Ectodermal cell (in vitro differentiated cells): Measurements from ENCODE around the gene MGST1. TPM values are rescaled to one million over a fixed set of nuclear protein-coding genes. Genes with fewer than 3 reads are reported as not detected.

ENCODE experiments used
- H3K27ac ChIP-seq: 2 replicates; pipeline ENCODE4 v1.7.0; 2013; ENCODE audit warnings: mild to moderate bottlenecking, low read depth, low read length; ENCODE audit not compliant: insufficient read depth, poor library complexity, severe bottlenecking
- H3K27me3 ChIP-seq: 2 replicates; pipeline ENCODE4 v1.7.0; 2013; ENCODE audit warnings: mild to moderate bottlenecking, low read length; ENCODE audit not compliant: insufficient read depth, control insufficient read depth, poor library complexity, severe bottlenecking
- H3K36me3 ChIP-seq: one replicate; pipeline ENCODE4 v1.7.0; 2013; ENCODE audit warnings: low read length; ENCODE audit not compliant: control insufficient read depth, insufficient read depth
- H3K4me1 ChIP-seq: one replicate; pipeline ENCODE4 v1.7.0; 2013; ENCODE audit warnings: low read length; ENCODE audit not compliant: control insufficient read depth, insufficient read depth
- H3K4me3 ChIP-seq: 2 replicates; pipeline ENCODE4 v1.7.0; 2013; ENCODE audit warnings: low read depth, low read length, control low read depth; ENCODE audit not compliant: insufficient read depth
- H3K9me3 ChIP-seq: 2 replicates; pipeline ENCODE4 v1.7.0; 2013; ENCODE audit warnings: mild to moderate bottlenecking, low read length, moderate library complexity; ENCODE audit not compliant: control insufficient read depth
- WGBS, 2 experiments: methylation state at CpG; one replicate each; pipeline ENCODE4 v1.1.7; 2013; ENCODE audit warnings: missing lambda C conversion rate in 2 of 2; 5-methylcytosine and 5-hydroxymethylcytosine counted together
- polyA plus RNA-seq, 4 experiments: library from polyadenylated mRNA; stranded (reverse); fragments of 50-300 nt; gene quantifications; one replicate each; pipeline ENCODE4 v1.2.3, GENCODE V29; 2013

The MGST1 gene, protein sequence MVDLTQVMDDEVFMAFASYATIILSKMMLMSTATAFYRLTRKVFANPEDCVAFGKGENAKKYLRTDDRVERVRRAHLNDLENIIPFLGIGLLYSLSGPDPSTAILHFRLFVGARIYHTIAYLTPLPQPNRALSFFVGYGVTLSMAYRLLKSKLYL
- polyA plus RNA-seq (2013, experiment 1 of 4): 204 TPM
- 180 TPM for polyA plus RNA-seq (2013, experiment 2 of 4)
- 174 TPM for polyA plus RNA-seq (2013, experiment 3 of 4)
- 172 TPM for polyA plus RNA-seq (2013, experiment 4 of 4)

DNA sequence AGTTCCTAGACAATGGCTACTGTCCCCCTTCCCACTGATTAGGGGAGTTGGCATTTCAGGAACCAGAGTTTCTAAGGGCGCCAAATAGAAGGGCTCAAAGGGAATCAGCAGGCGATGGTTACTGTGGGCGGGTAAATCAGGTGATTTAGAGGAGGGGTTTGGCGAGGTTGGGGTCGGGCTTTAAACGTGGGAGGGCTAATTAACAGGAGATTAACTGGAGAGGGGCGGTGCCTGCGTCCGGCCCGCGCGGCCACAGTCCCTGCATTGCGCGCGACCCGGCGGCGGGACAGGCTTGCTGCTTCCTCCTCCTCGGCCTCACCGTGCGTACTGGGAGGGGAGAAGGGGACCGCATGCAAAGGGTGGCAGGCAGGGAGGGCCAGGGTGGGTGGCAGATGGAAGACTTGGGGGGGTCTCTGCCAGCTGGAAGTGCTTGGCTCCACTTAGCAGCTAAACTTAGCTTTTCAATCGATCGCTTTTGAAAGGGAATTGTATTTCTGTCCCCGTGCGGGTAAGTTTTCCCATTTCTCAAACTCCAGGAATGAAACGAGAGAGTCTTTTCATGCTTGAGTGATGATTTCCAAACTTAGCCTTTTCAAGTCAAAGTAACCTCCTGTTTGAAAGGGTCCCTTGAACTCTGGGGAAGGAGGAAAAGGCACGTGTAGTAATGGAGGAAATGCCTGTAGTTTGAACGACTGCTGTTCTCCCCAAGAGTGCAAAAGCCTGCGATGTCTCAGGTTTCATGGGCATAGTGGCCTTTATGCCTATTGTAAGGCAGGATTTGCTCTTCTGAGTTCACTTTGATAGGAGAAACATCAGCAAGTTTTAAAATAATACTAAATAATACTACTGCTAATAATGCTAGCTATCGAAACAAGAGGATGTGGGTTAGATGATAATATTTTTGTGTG is at the start of gene MGST1:
TSS of gene MGST1 (plus strand) at position 255 of the 908 bp plus-strand sequence. CDS start 6,608 bp downstream, outside the sequence.
- 1% methylated on average over 31 of the region's 31 CpGs for WGBS, 2 experiments

DNA sequence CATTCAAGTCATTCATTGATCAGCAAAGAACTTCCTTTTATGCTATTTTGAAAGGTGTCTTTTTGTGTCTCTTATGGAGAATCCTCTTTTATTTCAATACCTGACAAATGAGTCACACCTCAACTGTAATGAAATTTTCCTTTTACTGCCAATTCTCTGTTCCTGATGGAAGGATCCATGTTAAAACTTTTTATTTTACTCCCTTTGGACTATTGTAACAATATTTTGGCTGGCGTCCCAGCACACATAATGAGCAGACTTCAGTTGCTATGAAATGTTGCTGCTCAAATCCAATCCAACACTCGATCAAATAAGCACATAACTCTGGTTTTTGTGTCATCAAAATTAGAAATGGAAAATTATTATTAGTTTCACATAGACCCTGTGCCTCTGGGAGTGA is 48.0 kb upstream of the MGST1 start:
- Histone ChIP-seq H3K4me3 (no peak overlapping the region), H3K9me3 (no peaks in the 10 kb centered on the region), H3K27ac (no peak overlapping the region), H3K4me1 (no peaks in the 10 kb centered on the region), H3K27me3 (no peaks in the 10 kb centered on the region), H3K36me3 (no peaks in the 10 kb centered on the region)
- 100% methylated on average over 1 to 2 of the region's 2 CpGs for WGBS, 2 experiments

More for the DNA sequence above, at the start of gene MGST1:
- H3K4me1 ChIP-seq: peaks cover 7% of the 10 kb centered on the region
- peak within 1 kb of the TSS; percentile 78 for H3K27ac ChIP-seq
- H3K9me3 ChIP-seq: no peaks in the 10 kb centered on the region
- peak within 1 kb of the TSS; percentile 44 for H3K4me3 ChIP-seq
- H3K36me3 ChIP-seq: no peaks in the 10 kb centered on the region
- no peaks in the 10 kb centered on the region for H3K27me3 ChIP-seq

DNA sequence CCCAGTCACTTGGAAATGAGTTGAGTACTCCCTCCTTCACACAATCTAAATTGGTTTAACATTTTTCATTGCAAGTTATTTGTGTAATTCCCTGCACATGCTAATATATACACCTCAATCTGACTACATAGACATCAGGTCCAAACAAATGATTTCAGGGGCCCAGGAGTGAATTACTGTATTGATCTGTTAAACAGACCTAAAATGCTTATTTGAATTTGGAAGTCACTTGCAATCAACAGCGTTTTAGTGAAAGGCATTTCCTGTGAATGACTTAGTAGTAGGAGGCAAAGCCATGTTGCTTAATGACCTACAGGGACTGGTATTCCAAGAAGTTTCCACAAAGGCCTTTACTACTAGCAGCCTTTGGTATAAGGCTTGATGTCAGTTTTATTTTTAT is 47.3 kb upstream of the MGST1 start:
- Histone ChIP-seq H3K27me3 (no peaks in the 10 kb centered on the region), H3K27ac (no peak overlapping the region), H3K36me3 (no peaks in the 10 kb centered on the region), H3K4me3 (no peak overlapping the region), H3K4me1 (no peaks in the 10 kb centered on the region), H3K9me3 (no peaks in the 10 kb centered on the region)
- WGBS, 2 experiments: 21 to 53% methylated on average over 1 of the region's 1 CpG

DNA sequence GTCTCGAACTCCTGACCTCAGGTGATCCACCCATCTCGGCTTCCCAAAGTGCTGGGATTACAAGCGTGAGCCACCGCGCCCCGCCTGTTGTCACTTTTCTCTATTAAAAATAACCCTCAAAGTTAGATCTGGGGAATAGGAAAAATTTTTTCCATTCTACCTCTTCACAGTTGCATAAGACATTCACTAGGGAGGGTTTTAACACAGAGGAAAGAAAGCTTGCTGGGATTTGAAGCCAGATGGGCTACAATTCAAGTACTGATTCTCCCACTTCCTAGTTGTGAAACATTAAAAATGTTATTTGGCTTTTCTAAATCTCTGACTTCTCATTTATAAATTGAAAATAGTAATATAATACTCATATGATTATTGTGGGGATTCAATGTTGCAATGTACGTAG is 46.7 kb upstream of the MGST1 start:
- H3K27ac ChIP-seq: no peak overlapping the region
- H3K9me3 ChIP-seq: no peaks in the 10 kb centered on the region
- no peak overlapping the region for H3K4me3 ChIP-seq
- no peaks in the 10 kb centered on the region for H3K27me3 ChIP-seq
- 86 to 94% methylated on average over 6 of the region's 7 CpGs for WGBS, 2 experiments
- no peaks in the 10 kb centered on the region for H3K36me3 ChIP-seq
- no peaks in the 10 kb centered on the region for H3K4me1 ChIP-seq

DNA sequence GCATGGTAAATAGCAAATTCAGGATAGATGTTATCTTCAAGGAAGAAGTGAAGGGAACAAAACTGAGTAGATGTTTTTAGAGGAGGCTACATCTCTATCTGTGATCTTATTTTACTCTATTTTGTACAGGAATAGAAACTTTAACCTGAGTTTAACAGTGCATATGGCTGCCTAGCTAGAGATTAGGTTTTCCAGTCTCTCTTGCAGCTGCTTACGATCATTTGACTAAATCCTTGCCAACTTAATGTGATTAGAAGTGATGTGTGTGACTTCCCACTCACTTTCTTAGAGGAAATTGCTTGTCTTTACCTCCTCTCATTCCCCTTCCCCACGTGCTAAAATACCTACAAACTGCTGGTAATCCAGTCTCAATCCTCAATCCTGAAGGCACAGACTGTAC is 43.5 kb upstream of the MGST1 start:
- H3K27ac ChIP-seq: no peak overlapping the region
- no peak overlapping the region for H3K4me3 ChIP-seq
- no peaks in the 10 kb centered on the region for H3K27me3 ChIP-seq
- 50 to 69% methylated on average over 2 of the region's 2 CpGs for WGBS, 2 experiments
- no peaks in the 10 kb centered on the region for H3K9me3 ChIP-seq
- H3K36me3 ChIP-seq: no peaks in the 10 kb centered on the region
- no peaks in the 10 kb centered on the region for H3K4me1 ChIP-seq

DNA sequence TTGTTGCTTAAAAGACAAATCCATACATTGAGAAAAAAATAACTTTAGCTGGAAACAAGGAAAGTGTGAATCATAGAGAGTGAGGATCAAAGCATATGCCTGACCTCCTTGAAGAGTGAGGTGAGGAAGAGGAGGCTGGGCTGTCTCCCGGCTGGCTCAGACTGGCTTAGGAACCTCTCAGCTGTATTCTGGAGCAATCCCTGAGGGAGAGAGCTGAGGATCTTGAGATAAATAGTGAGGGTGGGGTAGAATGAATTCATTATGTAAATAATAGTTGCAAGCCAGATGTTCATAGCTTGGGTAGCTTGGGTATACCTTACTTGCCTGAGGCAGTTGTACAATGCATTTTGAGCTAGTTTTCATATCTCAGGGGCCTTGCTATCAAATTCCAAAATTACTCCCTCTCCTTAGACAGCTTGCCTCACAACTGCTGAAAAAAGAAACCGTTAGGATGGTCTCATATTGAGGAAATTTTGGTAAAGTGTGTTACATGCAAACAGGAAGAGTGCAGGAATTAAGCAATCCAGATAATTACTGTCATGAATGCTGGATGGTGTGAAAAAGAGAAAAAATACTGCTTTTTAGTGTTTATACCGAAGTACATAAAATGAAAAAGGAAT is 39.5 kb upstream of the MGST1 start:
- H3K4me3 ChIP-seq: no peak overlapping the region
- H3K9me3 ChIP-seq: no peaks in the 10 kb centered on the region
- 93 to 94% methylated on average over 3 of the region's 3 CpGs for WGBS, 2 experiments
- H3K36me3 ChIP-seq: no peaks in the 10 kb centered on the region
- no peaks in the 10 kb centered on the region for H3K27me3 ChIP-seq
- no peaks in the 10 kb centered on the region for H3K4me1 ChIP-seq
- H3K27ac ChIP-seq: no peak overlapping the region

DNA sequence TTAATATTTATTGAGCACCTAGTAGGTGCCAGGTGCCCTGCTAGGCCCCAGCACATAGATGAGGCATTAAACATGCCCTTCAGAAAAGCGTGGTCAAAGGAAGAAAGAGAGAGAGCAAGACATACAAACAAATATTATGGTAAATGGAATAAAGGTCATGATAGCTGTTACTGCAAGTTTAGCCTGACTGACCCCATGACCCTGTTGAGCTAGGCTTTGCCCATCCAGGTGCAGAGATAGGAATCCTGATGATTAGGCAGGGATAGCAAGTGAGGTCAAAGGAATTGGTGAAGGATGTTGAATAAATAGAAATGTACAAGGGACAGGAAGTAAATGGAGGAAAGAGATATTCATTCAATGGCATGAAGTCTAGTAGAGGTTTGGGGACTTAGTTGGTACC is 36.5 kb upstream of the MGST1 start:
- H3K36me3 ChIP-seq: no peaks in the 10 kb centered on the region
- no peaks in the 10 kb centered on the region for H3K4me1 ChIP-seq
- no peak overlapping the region for H3K4me3 ChIP-seq
- H3K27ac ChIP-seq: no peak overlapping the region
- no peaks in the 10 kb centered on the region for H3K9me3 ChIP-seq
- H3K27me3 ChIP-seq: no peaks in the 10 kb centered on the region
- 80 to 85% methylated on average over 1 of the region's 1 CpG for WGBS, 2 experiments

DNA sequence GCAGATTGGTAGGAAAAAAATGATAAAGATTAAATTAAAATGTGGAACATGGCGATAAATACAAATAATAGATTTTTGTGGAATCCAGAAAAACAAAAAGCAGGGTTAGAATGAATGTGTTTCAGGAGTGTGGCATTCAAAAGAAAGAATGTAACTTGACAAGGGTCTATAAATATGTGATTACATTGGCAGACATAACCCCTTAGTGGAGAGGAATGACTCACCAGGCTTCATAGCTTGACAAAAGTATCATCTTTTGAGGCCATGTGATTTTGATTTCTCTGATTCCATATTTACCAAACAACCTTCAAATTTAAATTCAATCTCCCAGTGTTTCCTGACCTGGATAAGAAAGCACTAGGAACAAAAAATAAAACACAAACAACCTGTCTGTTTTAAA is 24.4 kb upstream of the MGST1 start:
- H3K4me3 ChIP-seq: no peak overlapping the region
- H3K27ac ChIP-seq: no peak overlapping the region
- H3K9me3 ChIP-seq: no peaks in the 10 kb centered on the region
- H3K4me1 ChIP-seq: peaks cover 5% of the 10 kb centered on the region
- 90 to 97% methylated on average over 1 of the region's 1 CpG for WGBS, 2 experiments
- no peaks in the 10 kb centered on the region for H3K36me3 ChIP-seq
- no peaks in the 10 kb centered on the region for H3K27me3 ChIP-seq

DNA sequence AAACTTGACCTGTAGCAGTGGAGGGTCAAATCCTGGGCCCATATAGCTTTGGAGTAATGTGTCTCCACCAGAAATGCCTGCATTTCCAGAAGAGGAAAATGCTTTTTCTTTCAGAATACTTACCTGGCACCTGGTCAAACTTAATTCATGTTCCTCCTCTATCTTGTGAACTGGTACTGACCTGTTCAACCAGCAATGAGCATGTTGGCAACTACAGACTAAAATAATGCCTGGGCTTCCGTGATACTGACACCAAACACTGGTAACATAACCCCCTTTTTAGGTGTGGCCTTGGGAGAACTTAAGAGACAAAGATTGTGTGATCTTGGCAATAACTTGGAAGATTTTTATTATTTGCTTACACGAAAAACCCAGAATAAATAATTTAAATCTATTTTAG is 23.8 kb upstream of the MGST1 start:
- Histone ChIP-seq H3K36me3 (no peaks in the 10 kb centered on the region), H3K27me3 (no peaks in the 10 kb centered on the region), H3K4me3 (no peak overlapping the region), H3K9me3 (no peaks in the 10 kb centered on the region), H3K4me1 (peaks cover 5% of the 10 kb centered on the region), H3K27ac (no peak overlapping the region)
- 88% methylated on average over 1 of the region's 2 CpGs; no CpG with 5 or more reads in 1 of the 2 experiments for WGBS, 2 experiments

DNA sequence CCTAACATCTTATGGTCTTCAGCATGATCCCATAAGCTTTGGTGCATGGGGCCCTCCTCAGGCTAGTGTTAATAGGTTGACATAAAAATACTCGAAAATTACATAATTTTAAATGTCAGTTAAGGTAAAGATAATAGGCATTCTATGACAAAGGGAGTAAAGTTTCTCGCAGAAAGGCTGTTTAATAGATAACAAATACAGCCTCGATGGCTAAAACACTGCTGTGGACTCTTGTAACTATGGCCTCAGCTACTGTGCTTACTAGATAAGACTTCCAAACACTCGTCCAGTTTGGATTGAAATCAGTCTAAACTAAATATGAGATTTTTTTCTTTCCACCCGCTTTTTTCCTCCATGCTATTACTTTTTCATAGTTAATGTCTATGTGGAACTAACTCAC is 23.2 kb upstream of the MGST1 start:
- 83 to 88% methylated on average over 4 to 5 of the region's 5 CpGs for WGBS, 2 experiments
- Histone ChIP-seq H3K27ac (no peak overlapping the region), H3K27me3 (no peaks in the 10 kb centered on the region)

More for the DNA sequence above, 23.2 kb upstream of the MGST1 start:
- no peaks in the 10 kb centered on the region for H3K9me3 ChIP-seq
- H3K4me3 ChIP-seq: no peak overlapping the region
- H3K36me3 ChIP-seq: no peaks in the 10 kb centered on the region
- peaks cover 5% of the 10 kb centered on the region for H3K4me1 ChIP-seq
